GM21423 (cell line): ENCODE data around the gene PMVK.
"Not testable (repeated sequence)": the region's sequence is repeated elsewhere in the genome, so short reads cannot be mapped to it uniquely, and the experiment has no call there.

Experiments
- ATAC-seq: cut with Tn5 transposase; IDR thresholded peaks from one replicate; pipeline ENCODE4 v1.9.1; 2021; ENCODE audit warnings: mild to moderate bottlenecking, moderate library complexity; ENCODE audit not compliant: unreplicated experiment

The PMVK gene

DNA sequence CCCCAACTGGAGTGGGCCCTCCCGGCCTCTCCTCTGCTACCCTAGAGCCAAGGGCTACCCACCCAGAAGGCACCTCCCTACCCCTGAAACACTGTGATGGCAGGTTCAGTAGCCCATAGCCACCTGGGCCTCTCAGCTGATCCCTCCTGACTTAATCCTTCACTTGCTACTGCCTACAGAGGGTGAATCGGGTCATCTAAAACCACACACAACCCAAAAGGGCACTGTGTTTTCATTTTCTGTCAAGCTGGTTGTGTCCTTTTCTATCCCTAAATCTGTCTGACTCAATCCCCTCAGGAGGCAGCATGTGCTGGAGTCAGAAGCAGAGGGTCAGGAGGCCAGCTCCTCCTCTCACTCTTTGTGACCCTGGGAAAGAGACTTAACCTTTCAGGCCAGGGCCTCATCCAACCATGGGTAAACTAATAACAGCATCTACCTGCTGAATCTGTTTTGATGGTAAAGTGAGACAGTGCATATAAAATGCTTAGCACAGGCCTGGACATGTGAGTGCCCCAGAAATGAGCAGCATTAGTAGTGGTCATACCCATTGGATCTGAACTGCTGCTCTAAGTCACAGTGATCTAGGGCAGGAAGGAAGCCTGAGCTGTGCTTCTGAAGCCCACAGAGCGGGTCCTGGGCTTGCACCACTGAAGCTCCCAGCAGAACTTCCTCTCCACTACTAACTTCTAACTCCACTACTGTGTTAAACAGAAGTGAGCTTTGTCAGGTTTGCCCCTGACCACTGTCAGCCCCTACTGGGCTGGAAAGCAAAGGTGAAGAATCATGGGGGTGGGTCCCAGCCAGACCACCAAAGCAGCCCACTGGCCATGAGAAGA lies 11.0 kb downstream of the PMVK start:
- ATAC-seq, result no peak

- ATAC-seq, result no peak
These were observed 12.8 kb downstream of the PMVK start for GRCh38 chr1:154923695-154924094.

DNA sequence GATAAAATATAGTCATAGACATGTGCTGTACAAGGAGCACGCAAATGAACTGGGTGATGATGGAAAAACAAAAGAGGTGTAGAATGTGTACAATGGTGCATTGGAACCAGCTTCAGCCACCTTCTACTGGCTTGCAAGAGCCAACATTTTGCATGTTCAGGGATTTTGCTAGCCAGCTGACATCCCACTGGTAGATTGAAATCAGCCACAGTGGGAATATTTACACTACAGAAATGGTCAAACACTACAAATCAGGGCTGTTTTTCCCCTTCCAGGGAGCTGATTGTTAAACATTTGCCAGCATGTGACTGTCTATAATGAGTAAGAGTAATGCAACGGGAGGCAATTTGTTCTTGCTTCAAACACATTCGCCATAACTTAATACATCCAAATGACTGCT lies 23.2 kb downstream of the PMVK start:
- no peak for ATAC-seq

GRCh38 chr1:154912755-154913154 lies 23.8 kb downstream of the PMVK start:
- no peak for ATAC-seq

DNA sequence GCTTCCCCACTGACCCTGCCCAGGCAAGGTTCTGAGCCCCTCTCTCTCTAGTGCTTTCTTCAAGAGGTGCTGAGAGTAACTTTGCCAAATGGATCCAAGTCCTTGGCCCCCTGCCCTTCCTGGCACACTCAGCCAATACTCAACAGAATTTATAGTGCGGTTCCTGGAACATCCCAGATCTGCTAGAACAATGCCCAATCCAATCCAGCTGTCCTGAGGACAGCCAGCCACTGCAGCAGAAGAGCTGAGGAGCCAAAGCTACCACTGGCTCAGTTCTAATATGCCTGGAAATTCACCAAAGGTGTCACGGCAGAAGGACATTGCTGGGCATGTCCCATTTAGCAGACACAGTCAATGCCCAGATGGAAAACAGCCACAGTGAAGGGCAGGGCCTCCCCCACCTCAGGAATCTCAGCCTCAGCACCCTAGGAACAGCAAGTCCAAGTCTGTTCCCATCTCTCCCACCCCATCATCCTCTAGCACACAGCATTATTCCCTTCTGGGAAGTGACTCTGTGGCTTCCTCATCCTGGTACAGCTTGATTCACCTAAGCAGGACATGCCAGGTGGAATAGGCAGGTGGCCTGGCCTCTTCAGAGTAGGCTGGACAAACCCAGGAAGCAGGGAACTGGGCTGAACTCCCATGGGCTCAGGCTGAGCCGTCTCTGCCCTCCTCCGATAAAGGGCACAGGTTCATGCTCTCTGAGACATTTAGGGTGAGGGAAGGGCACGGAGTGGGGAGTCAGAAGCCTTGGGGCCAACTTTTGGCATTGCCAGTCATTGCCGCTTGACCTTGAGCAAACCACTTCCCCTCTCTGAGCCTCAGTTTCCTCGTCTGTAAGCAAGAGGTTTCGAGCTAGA lies 24.6 kb downstream of the PMVK start:
- ATAC-seq, result no peak

DNA sequence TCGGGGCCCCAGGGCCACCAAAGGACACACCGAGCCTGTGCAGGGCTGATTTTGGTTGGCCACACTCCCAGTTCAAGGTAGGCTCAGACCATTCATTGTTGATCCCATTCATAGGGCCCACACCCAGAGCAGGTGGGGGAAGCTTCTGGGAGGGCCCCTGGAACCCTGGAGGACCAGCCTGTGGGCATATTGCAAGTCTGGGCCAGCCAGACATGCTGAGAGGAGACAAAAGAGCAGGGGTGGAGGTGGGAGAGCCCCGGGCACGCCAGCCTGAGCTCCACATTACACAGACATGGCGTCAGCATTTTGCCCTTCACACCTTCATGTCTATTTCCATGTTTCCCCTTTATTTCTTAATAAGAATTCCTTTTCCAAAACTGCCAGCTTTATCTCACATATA lies 25.7 kb downstream of the PMVK start:
- ATAC-seq, result no peak

DNA sequence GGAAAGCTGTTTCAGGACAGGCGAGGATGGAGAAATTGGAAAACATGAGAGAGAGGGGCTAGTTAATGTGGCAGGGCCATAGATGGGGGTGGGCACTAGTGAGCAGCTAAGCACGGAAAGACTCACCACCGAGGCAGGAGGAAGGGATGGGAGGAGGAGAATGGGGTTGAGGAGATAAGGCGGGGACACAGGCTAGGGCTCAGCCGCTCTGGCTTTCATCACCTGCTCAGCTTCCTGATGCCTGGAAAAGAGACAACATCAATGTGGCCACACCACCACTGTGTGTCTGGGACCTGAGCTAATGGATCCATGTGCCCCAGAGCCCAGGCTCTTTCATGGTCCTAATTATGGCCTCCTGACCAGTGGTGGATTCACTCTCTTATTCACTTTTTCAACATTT lies 27.6 kb downstream of the PMVK start:
- ATAC-seq, result no peak

- ATAC-seq, result not testable (repeated sequence)
These were observed 28.4 kb downstream of the PMVK start for GRCh38 chr1:154908129-154908528.

DNA sequence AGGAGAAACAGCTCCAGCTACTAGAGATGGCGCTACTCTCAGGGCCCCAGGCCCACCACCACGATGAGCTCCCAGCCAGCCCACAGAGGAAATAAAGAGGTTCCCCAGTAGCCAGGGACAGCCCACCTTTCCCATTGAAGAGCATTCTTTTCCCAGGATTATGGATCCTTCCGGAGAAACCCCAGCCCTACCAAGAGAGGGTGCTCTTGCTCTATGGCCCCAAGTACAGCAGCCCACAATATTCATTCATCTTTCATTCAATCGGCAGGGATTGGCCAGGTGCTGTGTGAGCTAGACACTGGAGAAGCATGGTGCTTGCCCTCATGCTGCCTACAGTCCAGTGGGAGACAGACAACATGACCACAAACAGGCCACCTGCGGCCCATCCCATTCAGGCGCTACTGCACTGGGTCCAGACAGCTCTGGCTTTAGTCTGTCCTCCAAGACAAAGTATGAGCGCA lies 29.9 kb downstream of the PMVK start:
- no peak for ATAC-seq

DNA sequence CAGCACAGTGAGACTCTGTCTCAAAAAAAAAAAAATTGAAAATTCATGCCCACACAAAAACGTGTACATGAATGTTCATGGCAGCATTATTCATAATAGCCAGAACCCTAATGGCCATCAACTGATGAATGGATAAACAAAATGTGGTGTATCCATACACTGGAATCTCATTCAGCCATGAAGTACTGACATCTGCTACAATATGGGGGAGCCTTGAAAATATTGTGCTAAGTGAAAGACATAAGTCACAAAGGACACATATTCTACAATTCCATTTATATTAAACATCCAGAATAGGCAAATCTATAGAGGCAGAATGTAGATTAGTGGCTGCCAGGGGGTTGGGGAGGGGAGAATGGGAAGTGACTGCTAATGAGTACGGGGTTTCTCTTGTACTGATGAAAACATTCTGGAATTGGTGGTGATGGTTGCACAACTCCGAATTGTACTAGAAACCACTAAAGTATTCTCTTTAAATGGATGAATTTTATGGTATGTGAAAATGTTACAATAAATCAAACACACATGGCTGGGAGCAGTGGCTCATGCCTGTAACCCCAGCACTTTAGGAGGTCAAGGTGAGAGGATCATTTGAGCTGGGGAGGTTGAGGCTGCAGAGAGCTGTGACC lies 33.5 kb downstream of the PMVK start:
- ATAC-seq, result no peak

DNA sequence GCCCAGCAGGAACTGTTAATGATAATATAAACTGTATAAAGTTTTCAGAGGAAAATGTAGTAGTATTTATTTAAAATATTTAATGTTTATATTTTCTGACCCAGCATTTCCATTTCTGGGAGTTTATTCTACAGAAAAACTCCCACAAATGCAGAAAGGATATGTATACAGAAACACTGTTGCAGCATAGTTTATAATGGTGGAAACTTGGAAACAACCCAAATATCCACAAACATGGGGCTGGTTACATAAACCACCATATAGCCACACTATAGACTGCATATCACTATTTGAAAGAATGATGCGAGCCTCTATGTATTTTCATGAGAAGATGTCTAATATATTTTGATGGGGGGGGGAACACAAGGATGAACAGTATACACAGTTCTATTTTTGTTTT lies 34.9 kb downstream of the PMVK start:
- no peak for ATAC-seq

DNA sequence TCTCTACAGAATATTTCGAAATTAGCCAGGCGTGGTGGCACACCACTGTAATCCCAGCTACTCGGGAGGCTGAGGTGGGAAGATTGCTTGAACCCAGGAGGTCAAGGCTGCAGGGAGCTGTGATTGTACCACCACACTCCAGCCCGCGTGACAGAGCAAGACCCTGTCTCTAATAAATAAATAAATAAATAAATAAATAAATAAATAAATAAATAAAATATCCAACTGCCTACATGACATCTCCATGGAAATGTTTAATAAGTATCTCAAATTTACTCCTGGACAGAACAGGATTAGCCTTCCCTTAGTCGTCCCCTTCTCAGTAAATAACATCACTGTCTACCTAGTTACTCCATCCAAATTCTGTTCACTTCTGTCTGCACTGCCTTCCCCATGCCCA lies 37.5 kb downstream of the PMVK start:
- ATAC-seq, result no peak

DNA sequence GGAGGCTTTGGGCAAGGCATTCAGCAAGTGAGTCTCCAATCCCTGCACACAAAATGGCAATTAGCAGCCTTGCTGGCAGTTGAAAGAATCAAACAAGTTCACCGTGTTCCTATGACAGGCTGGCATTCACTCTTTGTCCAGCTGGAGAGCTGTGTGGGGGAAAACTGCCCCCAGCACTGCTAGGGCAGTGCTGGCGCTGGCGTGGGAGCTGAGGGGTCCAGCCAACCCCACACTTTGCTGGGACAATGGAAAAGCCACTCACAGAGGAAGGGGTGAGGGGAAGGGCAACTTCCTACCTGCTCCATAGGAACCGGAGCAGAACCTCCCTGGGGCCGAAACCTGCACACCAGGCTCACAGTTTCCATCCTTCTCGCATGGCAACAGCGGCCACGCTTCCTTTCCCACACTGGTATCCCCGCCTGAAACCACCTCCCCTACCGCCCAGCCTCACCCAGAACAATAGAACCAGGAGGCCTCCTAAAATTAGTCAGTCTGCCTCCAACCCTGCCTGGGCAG lies 39.7 kb downstream of the PMVK start:
- no peak for ATAC-seq

- no peak for ATAC-seq
These were observed 40.7 kb downstream of the PMVK start for GRCh38 chr1:154895798-154896197.

DNA sequence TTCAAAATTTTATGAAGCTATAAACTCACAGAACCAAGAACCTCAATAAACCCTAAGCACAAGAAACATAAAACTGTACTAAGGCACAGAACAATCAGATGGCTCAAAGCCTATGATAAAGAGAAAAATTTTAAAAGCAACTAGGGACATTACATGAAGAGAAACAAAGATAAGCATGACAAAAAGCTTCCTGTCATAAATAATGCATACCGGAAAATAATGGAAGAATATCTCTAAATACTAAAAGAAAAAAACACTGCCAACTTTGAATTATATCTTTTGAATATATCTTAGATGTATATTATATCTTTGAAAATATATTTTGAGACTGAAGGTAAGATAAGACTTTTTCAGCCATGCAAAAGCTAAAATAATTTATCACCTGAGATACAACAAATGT lies 45.1 kb downstream of the PMVK start:
- ATAC-seq, result no peak

GRCh38 chr1:154888757-154889156 lies 47.8 kb downstream of the PMVK start:
- no peak for ATAC-seq

GRCh38 chr1:154886281-154887015 lies 50.1 kb downstream of the PMVK start:
- no peak for ATAC-seq

DNA sequence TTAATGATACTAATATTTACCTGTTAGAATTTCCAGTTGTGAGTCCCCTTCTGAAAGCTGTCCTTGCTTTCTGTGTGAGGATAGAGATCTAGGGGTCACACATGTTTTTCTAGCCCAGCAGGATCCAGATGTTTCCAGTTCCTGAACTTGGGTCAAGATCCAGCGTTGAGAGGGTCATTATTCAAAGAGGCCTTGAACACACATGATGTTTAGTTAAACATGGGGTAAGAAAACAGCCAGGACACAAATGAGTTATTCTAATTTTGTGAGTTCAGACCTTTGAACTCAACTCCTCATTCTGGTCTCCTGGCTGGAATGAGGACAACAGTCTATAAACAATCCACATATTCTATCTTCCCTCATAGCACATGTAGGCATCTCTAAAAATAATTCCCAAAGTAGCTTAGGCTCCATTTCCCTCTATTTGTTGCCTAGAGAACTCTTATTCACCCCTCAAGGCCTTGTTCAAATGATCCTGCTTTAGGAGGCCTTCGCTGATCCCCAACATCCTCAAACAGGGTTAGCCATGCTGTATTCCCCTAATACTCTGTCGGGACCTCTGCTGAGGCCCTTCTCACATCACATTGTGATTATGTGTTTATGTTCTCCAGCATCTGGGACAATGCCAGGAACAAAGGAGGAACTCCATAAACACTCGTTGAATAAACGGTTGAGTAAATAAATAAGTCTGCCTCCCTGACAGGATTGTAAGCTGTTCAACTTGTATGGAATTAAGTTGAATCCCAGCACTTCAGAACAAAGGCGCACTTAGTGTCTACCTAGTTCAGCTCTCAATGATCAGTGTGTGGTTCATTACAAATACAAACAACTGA lies 51.4 kb downstream of the PMVK start:
- no peak for ATAC-seq

- ATAC-seq, result no peak
These were observed 52.3 kb downstream of the PMVK start for GRCh38 chr1:154883919-154884868.
